Urinary bladder (tissue), 4 donors: ENCODE data around the gene SYT6. TPM values are rescaled to one million over a fixed set of nuclear protein-coding genes. Genes with fewer than 3 reads are reported as not detected.

Source experiments
- DNase-seq: peaks from one replicate; pipeline ENCODE4 v3.0.0-alpha.2; 2015; ENCODE audit errors: extremely low spot score
- H3K27ac ChIP-seq: one replicate; pipeline ENCODE4 v1.5.1; 2013; ENCODE audit warnings: low read depth, mild to moderate bottlenecking, moderate library complexity
- H3K36me3 ChIP-seq: one replicate; pipeline ENCODE4 v1.6.1; 2013; ENCODE audit warnings: mild to moderate bottlenecking, moderate library complexity; ENCODE audit not compliant: insufficient read depth
- H3K4me1 ChIP-seq: one replicate; pipeline ENCODE4 v1.6.1; 2013; ENCODE audit warnings: mild to moderate bottlenecking, moderate library complexity; ENCODE audit not compliant: insufficient read depth
- H3K4me3 ChIP-seq: one replicate; pipeline ENCODE4 v1.5.1; 2013; ENCODE audit warnings: low read depth, low read length
- WGBS: extraction: QIAGEN DNeasy Blood & Tissue Kit; methylation state at CpG from one replicate; pipeline ENCODE4 v1.1.7; 2013; 5-methylcytosine and 5-hydroxymethylcytosine counted together
- polyA plus RNA-seq: library from polyadenylated mRNA; stranded (reverse); fragments of 200-250 nt; gene quantifications from one replicate; pipeline ENCODE4 v1.2.3, GENCODE V29; 2013
- total RNA-seq: library from RNA; depleted of rRNA; stranded (reverse); fragments of >200 nt; gene quantifications from one replicate; pipeline ENCODE4 v1.2.3, GENCODE V29; 2014
- donor health status: healthy with polysubstance abuse.
- donor health status: healthy.

The SYT6 gene
- total and polyA plus RNA-seq, 2 donors: 0.14 to 0.37 TPM

DNA sequence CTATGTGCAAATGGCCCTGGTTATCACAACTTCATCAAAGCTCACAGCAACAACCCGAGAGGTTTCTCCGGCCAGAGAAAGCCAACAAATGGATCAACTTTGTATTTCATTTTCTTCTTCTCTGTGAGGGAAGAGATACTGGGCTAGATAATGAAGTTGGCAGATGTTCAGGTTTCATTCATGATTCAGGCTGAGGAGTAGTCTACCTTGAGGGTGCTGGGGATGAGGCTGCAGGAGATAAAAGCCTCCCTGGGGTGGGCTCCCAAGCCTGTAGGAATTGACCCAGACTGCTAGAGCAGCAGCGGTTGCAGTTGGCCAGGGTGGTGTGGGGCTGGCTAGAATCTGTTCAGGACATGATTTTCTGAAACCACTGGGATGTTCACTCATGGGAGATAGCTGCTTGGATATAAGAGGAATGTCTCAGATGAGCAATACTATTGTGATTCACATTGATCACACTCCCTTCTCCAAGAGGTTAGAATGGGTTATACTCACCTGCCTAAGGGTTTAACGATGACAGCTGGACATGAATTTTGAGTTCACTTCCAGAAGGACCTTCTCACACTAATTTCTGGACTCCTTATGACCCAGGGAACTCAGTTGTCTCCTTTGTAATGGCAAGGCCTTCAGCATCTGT, 64.0 kb downstream of the SYT6 start:
- H3K27ac ChIP-seq: no peak overlapping the region
- WGBS: 82% methylated on average over 4 of the region's 4 CpGs
- H3K36me3 ChIP-seq: no peaks in the 10 kb centered on the region
- no peak overlapping the region for H3K4me3 ChIP-seq
- no peaks in the 10 kb centered on the region for H3K4me1 ChIP-seq
- DNase-seq: no peak

- no peak for DNase-seq
- no peak overlapping the region for H3K27ac ChIP-seq
- no peak overlapping the region for H3K4me3 ChIP-seq
- no peaks in the 10 kb centered on the region for H3K36me3 ChIP-seq
- 72% methylated on average over 13 of the region's 13 CpGs for WGBS
- no peaks in the 10 kb centered on the region for H3K4me1 ChIP-seq
Observed at GRCh38 chr1:114088392-114089299, 65.0 kb downstream of the SYT6 start.

GRCh38 chr1:114087495-114087894, 66.2 kb downstream of the SYT6 start:
- Histone ChIP-seq H3K4me3 (no peak overlapping the region), H3K4me1 (no peaks in the 10 kb centered on the region), H3K27ac (no peak overlapping the region), H3K36me3 (no peaks in the 10 kb centered on the region)
- no peak for DNase-seq
- 96% methylated on average over 2 of the region's 2 CpGs for WGBS

DNA sequence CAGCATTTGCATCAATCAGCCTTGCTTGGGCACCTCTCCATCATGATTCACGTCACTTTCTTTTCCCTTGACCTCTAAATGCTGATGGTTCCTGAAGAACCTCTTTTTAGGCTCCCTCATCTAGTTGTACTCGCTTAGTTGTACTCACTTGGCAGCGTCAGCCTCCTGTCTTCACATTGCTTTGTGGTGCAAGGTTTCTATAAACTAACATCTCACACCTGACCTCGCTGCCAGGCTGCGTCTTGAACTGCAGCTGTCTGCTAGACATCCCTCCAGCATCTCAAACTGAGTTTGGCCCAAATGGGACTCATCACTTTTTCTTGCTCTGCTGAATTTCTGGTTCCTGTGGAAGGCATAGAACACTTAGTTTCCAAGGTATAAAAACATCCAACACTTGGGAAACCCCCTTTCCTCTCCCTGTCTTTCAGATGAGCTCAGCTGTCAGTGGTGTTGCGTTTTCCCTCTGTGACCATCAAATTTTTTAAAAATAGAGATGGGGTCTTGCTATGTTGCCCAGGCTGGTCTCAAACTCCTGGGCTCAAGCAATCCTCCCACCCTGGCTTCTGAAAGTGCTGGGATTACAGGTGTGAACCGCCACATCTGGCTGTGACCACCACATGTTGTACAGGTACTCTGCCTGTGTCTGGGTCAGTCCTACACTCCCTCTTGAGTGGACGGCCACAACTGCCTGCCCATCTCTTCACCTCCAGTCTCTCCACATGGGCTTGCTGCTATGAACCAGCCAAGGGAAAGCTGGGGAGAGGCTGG, 66.9 kb downstream of the SYT6 start:
- no peak overlapping the region for H3K4me3 ChIP-seq
- H3K4me1 ChIP-seq: no peaks in the 10 kb centered on the region
- no peak overlapping the region for H3K27ac ChIP-seq
- no peaks in the 10 kb centered on the region for H3K36me3 ChIP-seq
- 91% methylated on average over 8 of the region's 8 CpGs for WGBS
- no peak for DNase-seq

DNA sequence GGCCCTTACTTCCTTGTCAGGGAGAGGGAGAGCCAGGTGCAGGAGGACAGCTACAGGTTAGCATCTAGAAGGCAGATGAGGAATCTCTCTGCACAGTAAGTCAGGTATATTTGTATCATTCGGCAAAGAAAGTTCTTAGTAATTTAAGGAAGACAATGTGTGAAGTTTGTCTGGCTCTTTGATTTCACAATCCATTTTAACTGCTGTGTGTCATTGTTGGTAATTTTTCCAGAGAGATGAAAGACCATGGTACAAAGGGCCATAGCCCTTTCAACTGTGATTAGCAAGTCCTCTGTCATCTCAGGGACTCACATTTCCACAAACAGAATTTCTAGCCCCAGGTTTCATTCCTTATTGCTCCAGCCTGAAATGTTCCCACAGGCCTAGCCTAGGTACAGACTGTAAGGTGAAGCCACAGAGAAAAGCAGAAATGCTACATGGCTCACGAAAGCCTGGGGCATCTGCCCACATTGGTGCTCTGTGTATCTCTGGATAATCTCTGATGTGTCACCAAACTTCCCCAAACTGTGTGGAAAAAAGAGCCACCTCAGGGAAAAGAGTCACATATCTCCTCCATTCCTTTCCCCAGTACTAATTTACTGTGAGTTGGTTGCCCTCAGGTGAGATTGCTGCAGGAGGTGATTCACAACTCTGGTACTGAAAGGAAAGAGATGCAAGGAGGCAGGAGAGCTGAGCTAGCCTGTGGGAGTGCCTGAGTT, 70.6 kb downstream of the SYT6 start:
- no peak for DNase-seq
- H3K36me3 ChIP-seq: no peaks in the 10 kb centered on the region

DNA sequence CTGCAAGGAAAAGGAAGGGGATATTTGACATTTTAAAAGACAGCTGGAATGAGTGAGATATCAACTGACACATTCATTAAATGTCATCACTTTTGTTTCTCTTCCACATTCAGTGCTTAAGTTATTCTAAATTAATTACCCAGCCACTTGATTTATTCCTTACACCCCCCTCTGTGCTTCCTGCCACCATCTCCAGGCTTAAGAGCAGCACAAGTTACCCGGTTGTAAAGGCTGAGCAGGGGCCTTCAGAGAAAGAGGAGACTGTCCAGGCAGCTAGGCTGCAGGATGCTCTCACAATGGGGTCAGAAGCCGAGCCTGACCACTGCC, 71.4 kb downstream of the SYT6 start:
- H3K36me3 ChIP-seq: no peaks in the 10 kb centered on the region
- no peaks in the 10 kb centered on the region for H3K4me1 ChIP-seq
- H3K27ac ChIP-seq: no peak overlapping the region
- 68% methylated on average over 2 of the region's 2 CpGs for WGBS
- DNase-seq: no peak
- H3K4me3 ChIP-seq: no peak overlapping the region

More for the DNA sequence above, 70.6 kb downstream of the SYT6 start:
- no peak overlapping the region for H3K27ac ChIP-seq
- no peaks in the 10 kb centered on the region for H3K4me1 ChIP-seq
- no peak overlapping the region for H3K4me3 ChIP-seq
- WGBS: 95% methylated on average over 2 of the region's 2 CpGs

GRCh38 chr1:114081437-114082303, 72.0 kb downstream of the SYT6 start:
- Histone ChIP-seq H3K4me1 (no peaks in the 10 kb centered on the region), H3K4me3 (no peak overlapping the region), H3K27ac (no peak overlapping the region), H3K36me3 (no peaks in the 10 kb centered on the region)
- WGBS: 43% methylated on average over 17 of the region's 17 CpGs
- no peak for DNase-seq

GRCh38 chr1:114080511-114081436, 72.9 kb downstream of the SYT6 start:
- Histone ChIP-seq H3K4me3 (no peak overlapping the region), H3K4me1 (no peaks in the 10 kb centered on the region), H3K27ac (no peak overlapping the region), H3K36me3 (no peaks in the 10 kb centered on the region)
- DNase-seq: no peak
- 77% methylated on average over 13 of the region's 13 CpGs for WGBS

- Histone ChIP-seq H3K4me1 (no peaks in the 10 kb centered on the region), H3K4me3 (no peak overlapping the region), H3K27ac (no peak overlapping the region), H3K36me3 (no peaks in the 10 kb centered on the region)
- no peak for DNase-seq
- WGBS: 85% methylated on average over 5 of the region's 5 CpGs
Observed at GRCh38 chr1:114079596-114080190, 74.0 kb downstream of the SYT6 start.

DNA sequence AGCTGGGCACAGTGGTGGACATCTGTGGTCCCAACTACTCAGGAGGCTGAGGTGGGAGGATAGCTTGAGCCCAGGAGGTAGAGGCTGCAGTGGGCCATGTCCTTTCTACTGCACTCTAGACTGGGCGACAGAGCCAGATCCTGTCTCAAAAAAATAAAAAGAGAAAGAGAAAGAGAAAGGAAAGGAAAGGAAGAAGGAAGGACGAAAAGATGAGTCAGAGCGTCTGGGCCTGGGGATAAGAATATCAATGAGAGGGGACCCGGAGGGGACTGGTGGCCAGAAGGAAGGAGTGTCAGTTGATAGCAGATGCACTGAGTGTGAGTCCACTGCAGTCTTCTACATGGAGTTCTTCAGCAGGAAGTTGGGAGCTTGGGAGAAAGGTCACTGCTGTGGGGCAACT, 75.6 kb downstream of the SYT6 start:
- DNase-seq: no peak
- no peak overlapping the region for H3K4me3 ChIP-seq
- 87% methylated on average over 4 of the region's 4 CpGs for WGBS
- no peaks in the 10 kb centered on the region for H3K36me3 ChIP-seq
- H3K4me1 ChIP-seq: no peaks in the 10 kb centered on the region
- no peak overlapping the region for H3K27ac ChIP-seq

- WGBS: 87% methylated on average over 3 of the region's 3 CpGs
- H3K4me1 ChIP-seq: no peaks in the 10 kb centered on the region
- H3K27ac ChIP-seq: no peak overlapping the region
- DNase-seq: no peak
- no peak overlapping the region for H3K4me3 ChIP-seq
- no peaks in the 10 kb centered on the region for H3K36me3 ChIP-seq
Observed at GRCh38 chr1:114077188-114077587, 76.5 kb downstream of the SYT6 start.
